ENCODE results near the gene RAB5A. TPM values are rescaled to one million over a fixed set of nuclear protein-coding genes. Genes with fewer than 3 reads are reported as not detected.
"Not testable (repeated sequence)": the region's sequence is repeated elsewhere in the genome, so short reads cannot be mapped to it uniquely, and the experiment has no call there.

The RAB5A gene
- total and polyA plus RNA-seq, 10 of the 15 experiments (the other 5 are each of a cell fraction or from before 2014, with no cell fraction given) = 15.8 to 44.3 (median 29.1) TPM

- ATAC-seq; H3K27me3 ChIP-seq (replicated peaks in 1 of 2; ENCODE audit: control insufficient read depth in 2 of 2, insufficient read depth in 2 of 2, low read length in 1 of 2); H3K9me3 ChIP-seq (replicated peaks; ENCODE audit: control insufficient read depth, insufficient read depth, low read length); H4K20me1 ChIP-seq (ENCODE audit: control insufficient read depth, insufficient read depth); H3K79me2 ChIP-seq (ENCODE audit: control insufficient read depth, insufficient read depth, low read length); in situ Hi-C loops (cut with MboI); POLR2A ChIA-PET; H3K9ac ChIP-seq (ENCODE audit: control insufficient read depth, insufficient read depth, low read length); H2AFZ ChIP-seq (ENCODE audit: control insufficient read depth, low read depth, low read length); intact Hi-C loops (cut with micrococcal nuclease; ENCODE audit: unreplicated experiment); RAD21 ChIA-PET (ENCODE audit: unreplicated experiment); FAIRE-seq; BruUV-seq (replicated peaks); DNase-seq (ENCODE audit: low read depth, low spot score); H3K4me3 ChIP-seq; H3K27ac ChIP-seq (ENCODE audit: control insufficient read depth, insufficient read depth); H3K4me2 ChIP-seq (ENCODE audit: control insufficient read depth, insufficient read depth); H3K4me1 ChIP-seq (ENCODE audit: control insufficient read depth, insufficient read depth, low read length); H3K36me3 ChIP-seq (ENCODE audit: control insufficient read depth in 2 of 2, insufficient read depth in 2 of 2, low read length in 1 of 2): not testable (repeated sequence)
- WGBS (ENCODE audit: insufficient coverage, insufficient replicate concordance, low lambda C conversion rate, missing lambda C conversion rate) = 32% methylated on average over 7 of the region's 7 CpGs
- SMC1A ChIA-PET (ENCODE audit: uncharacterized antibody, unreplicated experiment) = interaction anchor here (3.3 kb wide), 1 partner anchor 13 kb away, joined by 14 read pairs; no protein-coding TSS in a partner anchor
- TF ChIP-seq ATF7 (IDR thresholded peaks at IDR 0.05; ENCODE audit: low read depth) = peak; percentile 32; the same call in 1 of the 2 replicates
- CTCF ChIA-PET = interaction anchor here (1.2 to 1.3 kb wide), 2 partner anchors 12 to 14 kb away, joined by 3 to 5 read pairs; no protein-coding TSS in a partner anchor
Measured at GRCh38 chr3:19899833-19900232, 47.1 kb upstream of the RAB5A start.

GRCh38 chr3:19901337-19901736 is 45.6 kb upstream of the RAB5A start:
- in situ Hi-C loops (cut with MboI) = no loop called here
- H4K20me1 ChIP-seq (ENCODE audit: control insufficient read depth, insufficient read depth) = no peaks in the 10 kb centered on the region
- no peak overlapping the region for H3K4me2 ChIP-seq (ENCODE audit: control insufficient read depth, insufficient read depth)
- ChIA-PET RAD21 (ENCODE audit: unreplicated experiment) (no interaction called here), SMC1A (ENCODE audit: uncharacterized antibody, unreplicated experiment) (interaction anchor here (1.3 kb wide), 1 partner anchor 9 kb away, joined by 3 read pairs; no protein-coding TSS in a partner anchor), CTCF (no interaction called here), POLR2A (no interaction called here)
- H3K4me1 ChIP-seq (ENCODE audit: control insufficient read depth, insufficient read depth, low read length) = no peaks in the 10 kb centered on the region
- no peak overlapping the region for H3K27ac ChIP-seq (ENCODE audit: control insufficient read depth, insufficient read depth)
- H3K79me2 ChIP-seq (ENCODE audit: control insufficient read depth, insufficient read depth, low read length) = no peaks in the 10 kb centered on the region
- ATAC-seq = no peak
- no peaks in the 10 kb centered on the region for H3K27me3 ChIP-seq (replicated peaks in 1 of 2; ENCODE audit: control insufficient read depth in 2 of 2, insufficient read depth in 2 of 2, low read length in 1 of 2)
- H3K9ac ChIP-seq (ENCODE audit: control insufficient read depth, insufficient read depth, low read length) = no peak overlapping the region
- BruUV-seq (replicated peaks) = no TSS peak
- 46% methylated on average over 5 of the region's 5 CpGs for WGBS (ENCODE audit: insufficient coverage, insufficient replicate concordance, low lambda C conversion rate, missing lambda C conversion rate)
- no peaks in the 10 kb centered on the region for H3K9me3 ChIP-seq (replicated peaks; ENCODE audit: control insufficient read depth, insufficient read depth, low read length)
- H3K36me3 ChIP-seq (ENCODE audit: control insufficient read depth in 2 of 2, insufficient read depth in 2 of 2, low read length in 1 of 2) = no peaks in the 10 kb centered on the region
- no peak for FAIRE-seq
- no peak overlapping the region for H2AFZ ChIP-seq (ENCODE audit: control insufficient read depth, low read depth, low read length)
- DNase-seq (ENCODE audit: low read depth, low spot score) = no peak
- intact Hi-C loops (cut with micrococcal nuclease; ENCODE audit: unreplicated experiment) = no loop called here
- no peak overlapping the region for H3K4me3 ChIP-seq
- TF ChIP-seq YBX1 (IDR thresholded peaks at IDR 0.05) (no peak), RFX5 (IDR thresholded peaks at IDR 0.05; ENCODE audit: low read depth, low read length) (no peak), NFYA (IDR thresholded peaks at IDR 0.05; ENCODE audit: borderline replicate concordance, low read depth, low read length) (no peak), ASH2L (IDR thresholded peaks at IDR 0.05; ENCODE audit: borderline replicate concordance, low read depth) (no peak), FOS (IDR thresholded peaks at IDR 0.05; ENCODE audit: borderline replicate concordance, extremely low read depth, insufficient read length) (no peak), IRF4 (IDR thresholded peaks at IDR 0.05; ENCODE audit: low read depth, low read length) (no peak), TCF7 (IDR thresholded peaks at IDR 0.05; ENCODE audit: borderline replicate concordance) (no peak), GATAD2B (conservative IDR thresholded peaks at IDR 0.05; ENCODE audit: low read depth) (no peak), CEBPB (IDR thresholded peaks at IDR 0.05; ENCODE audit: borderline replicate concordance in 1 of 2, low read depth in 2 of 2, low read length in 2 of 2) (no peak), ZBED1 (IDR thresholded peaks at IDR 0.05; ENCODE audit: borderline replicate concordance) (no peak), POLR2A (IDR thresholded peaks at IDR 0.05; ENCODE audit: low read depth, low read length) (no peak), NR2C2 (IDR thresholded peaks at IDR 0.05; ENCODE audit: borderline replicate concordance, control insufficient read depth, insufficient read length, low read depth) (no peak), STAT3 (IDR thresholded peaks at IDR 0.05; ENCODE audit: low read depth, low read length) (no peak), SUPT20H (IDR thresholded peaks at IDR 0.05; ENCODE audit: borderline replicate concordance, control insufficient read depth, low read depth, low read length) (no peak), TAF1 (IDR thresholded peaks at IDR 0.05; ENCODE audit: borderline replicate concordance, low read depth, low read length) (no peak), ZNF622 (IDR thresholded peaks at IDR 0.05) (no peak), BHLHE40 (IDR thresholded peaks at IDR 0.05; ENCODE audit: borderline replicate concordance in 1 of 2, low read depth in 2 of 2, low read length in 1 of 2) (no peak)
- TF ChIP-seq, protein P1, sequence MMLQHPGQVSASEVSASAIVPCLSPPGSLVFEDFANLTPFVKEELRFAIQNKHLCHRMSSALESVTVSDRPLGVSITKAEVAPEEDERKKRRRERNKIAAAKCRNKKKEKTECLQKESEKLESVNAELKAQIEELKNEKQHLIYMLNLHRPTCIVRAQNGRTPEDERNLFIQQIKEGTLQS (IDR thresholded peaks at IDR 0.05; ENCODE audit: borderline replicate concordance, extremely low read depth, low read depth, low read length) = no peak
